CD14-positive monocyte (primary cell): ENCODE data around the gene TMSB4Y. TPM values are rescaled to one million over a fixed set of nuclear protein-coding genes. Genes with fewer than 3 reads are reported as not detected.

Experiments
- DNase-seq, 3 donors: peaks; one replicate each; pipeline ENCODE4 v3.0.0-alpha.2; 2011 to 2022
- H2AFZ ChIP-seq: 2 replicates; pipeline ENCODE4 v1.6.0; 2012; ENCODE audit warnings: mild to moderate bottlenecking, low read depth, low read length, inconsistent platforms; ENCODE audit not compliant: insufficient read depth, poor library complexity, severe bottlenecking
- H3K27ac ChIP-seq, 2 donors: 1 replicate in 1 of 2; 2 replicates in 1 of 2; pipeline ENCODE4 v1.5.1; 2012 to 2013; ENCODE audit warnings: low read length in 2 of 2, control low read depth in 1 of 2, inconsistent platforms in 1 of 2, low read depth in 1 of 2, mild to moderate bottlenecking in 1 of 2
- H3K27me3 ChIP-seq, 2 donors: one replicate each; pipeline versions ENCODE4 v1.6.0 to v1.6.1; 2011 to 2013; ENCODE audit warnings: low read length in 2 of 2; ENCODE audit not compliant: control insufficient read depth in 2 of 2, insufficient read depth in 2 of 2
- H3K36me3 ChIP-seq, 2 donors: replicated peaks in 1 of 2; 1 replicate in 1 of 2; 2 replicates in 1 of 2; pipeline versions ENCODE4 v1.5.1 to v1.6.1; 2012 to 2013; ENCODE audit warnings: low read length in 2 of 2, control low read depth in 1 of 2, inconsistent platforms in 1 of 2, mild to moderate bottlenecking in 1 of 2; ENCODE audit not compliant: insufficient read depth in 2 of 2, control insufficient read depth in 1 of 2
- H3K4me1 ChIP-seq, 2 donors: 1 replicate in 1 of 2; 2 replicates in 1 of 2; pipeline versions ENCODE4 v1.5.1 to v1.6.1; 2012 to 2013; ENCODE audit warnings: low read length in 2 of 2, control low read depth in 1 of 2, inconsistent platforms in 1 of 2, mild to moderate bottlenecking in 1 of 2, moderate library complexity in 1 of 2; ENCODE audit not compliant: insufficient read depth in 2 of 2, control insufficient read depth in 1 of 2
- H3K4me2 ChIP-seq: replicated peaks from 2 replicates; pipeline ENCODE3; 2012; ENCODE audit warnings: low read length, moderate library complexity, mild to moderate bottlenecking; ENCODE audit not compliant: poor library complexity, severe bottlenecking; ENCODE audit errors: extremely low read depth
- H3K4me3 ChIP-seq, 3 experiments: fragments of 200-600 bp in 1 of 3; sonication (generic) in 1 of 3; replicated peaks in 1 of 3; 1 replicate in 2 of 3; 2 replicates in 1 of 3; pipeline ENCODE4 v1.5.1; 2011 to 2013; ENCODE audit warnings: low read length in 3 of 3, mild to moderate bottlenecking in 3 of 3, control low read depth in 2 of 3, low read depth in 2 of 3, inconsistent platforms in 1 of 3, moderate library complexity in 1 of 3
- H3K79me2 ChIP-seq: 2 replicates; pipeline ENCODE4 v1.6.0; 2012; ENCODE audit warnings: mild to moderate bottlenecking, control low read depth, inconsistent platforms, low read length, moderate library complexity; ENCODE audit not compliant: insufficient read depth
- H3K9ac ChIP-seq: 2 replicates; pipeline ENCODE4 v1.6.0; 2017; ENCODE audit warnings: low read length, mild to moderate bottlenecking; ENCODE audit not compliant: insufficient read depth, poor library complexity, severe bottlenecking
- H3K9me3 ChIP-seq, 2 donors: replicated peaks in 1 of 2; 1 replicate in 1 of 2; 2 replicates in 1 of 2; pipeline versions ENCODE4 v1.5.1 to v1.6.1; 2012 to 2013; ENCODE audit warnings: low read length in 2 of 2, control low read depth in 1 of 2; ENCODE audit not compliant: control insufficient read depth in 1 of 2, insufficient read depth in 1 of 2
- H4K20me1 ChIP-seq: 2 replicates; pipeline ENCODE4 v1.6.0; 2012; ENCODE audit warnings: mild to moderate bottlenecking, low read length, control low read depth, moderate library complexity; ENCODE audit not compliant: insufficient read depth
- H3K27ac Mint-ChIP-seq, 7 donors: one replicate each; pipeline ENCODE4 v1.8.0; 2020; ENCODE audit warnings: mild to moderate bottlenecking in 7 of 7, mixed read lengths in 7 of 7, moderate library complexity in 6 of 7, inconsistent platforms in 2 of 7
- H3K27me3 Mint-ChIP-seq, 3 donors: one replicate each; pipeline ENCODE4 v1.8.0; 2021 to 2022; ENCODE audit warnings: low read depth in 3 of 3, mild to moderate bottlenecking in 3 of 3, mixed read lengths in 3 of 3, moderate library complexity in 3 of 3, inconsistent platforms in 1 of 3
- H3K36me3 Mint-ChIP-seq, 2 donors: one replicate each; pipeline ENCODE4 v1.8.0; 2020; ENCODE audit warnings: mixed read lengths in 2 of 2, inconsistent platforms in 1 of 2, mild to moderate bottlenecking in 1 of 2
- H3K4me1 Mint-ChIP-seq: one replicate; pipeline ENCODE4 v1.8.0; 2020; ENCODE audit warnings: mild to moderate bottlenecking, mixed read lengths
- H3K4me3 Mint-ChIP-seq, 2 donors: one replicate each; pipeline ENCODE4 v1.8.0; 2020; ENCODE audit warnings: mild to moderate bottlenecking in 2 of 2, mixed read lengths in 2 of 2, moderate library complexity in 1 of 2
- H3K9me3 Mint-ChIP-seq, 7 donors: one replicate each; pipeline ENCODE4 v1.8.0; 2020 to 2022; ENCODE audit warnings: mixed read lengths in 7 of 7, mild to moderate bottlenecking in 6 of 7, moderate library complexity in 6 of 7, inconsistent platforms in 2 of 7
- WGBS: methylation state at CpG from one replicate; pipeline ENCODE4 v1.1.5; 2013; ENCODE audit warnings: missing lambda C conversion rate; ENCODE audit not compliant: insufficient coverage; 5-methylcytosine and 5-hydroxymethylcytosine counted together
- intact Hi-C, 2 donors: fragments of 100-400 bp; cut with micrococcal nuclease; formaldehyde crosslinking; loops; one replicate each; pipeline versions ENCODE4 v1.15.0 to v1.15.1; 2023
- polyA plus RNA-seq, 3 donors: library from polyadenylated mRNA; depleted of rRNA in 1 of 3; unstranded in 2 of 3; stranded (reverse) in 1 of 3; fragments of 300-500 nt in 2 of 3; fragments of >200 nt in 1 of 3; fragmentation: Illumina TruSeq in 2 of 3; gene quantifications; 1 replicate in 2 of 3; 2 replicates in 1 of 3; pipeline ENCODE4 v1.2.3, GENCODE V29; 2012 to 2021
- TF ChIP-seq, protein P1 (sequence below): fragments of 200-600 bp; IDR thresholded peaks from one replicate; pipeline ENCODE4 v1.8.0; 2022; ENCODE audit warnings: antibody characterized with exemption, mild to moderate bottlenecking

TMSB4Y gene
- polyA plus RNA-seq, 3 donors = not detected

DNA sequence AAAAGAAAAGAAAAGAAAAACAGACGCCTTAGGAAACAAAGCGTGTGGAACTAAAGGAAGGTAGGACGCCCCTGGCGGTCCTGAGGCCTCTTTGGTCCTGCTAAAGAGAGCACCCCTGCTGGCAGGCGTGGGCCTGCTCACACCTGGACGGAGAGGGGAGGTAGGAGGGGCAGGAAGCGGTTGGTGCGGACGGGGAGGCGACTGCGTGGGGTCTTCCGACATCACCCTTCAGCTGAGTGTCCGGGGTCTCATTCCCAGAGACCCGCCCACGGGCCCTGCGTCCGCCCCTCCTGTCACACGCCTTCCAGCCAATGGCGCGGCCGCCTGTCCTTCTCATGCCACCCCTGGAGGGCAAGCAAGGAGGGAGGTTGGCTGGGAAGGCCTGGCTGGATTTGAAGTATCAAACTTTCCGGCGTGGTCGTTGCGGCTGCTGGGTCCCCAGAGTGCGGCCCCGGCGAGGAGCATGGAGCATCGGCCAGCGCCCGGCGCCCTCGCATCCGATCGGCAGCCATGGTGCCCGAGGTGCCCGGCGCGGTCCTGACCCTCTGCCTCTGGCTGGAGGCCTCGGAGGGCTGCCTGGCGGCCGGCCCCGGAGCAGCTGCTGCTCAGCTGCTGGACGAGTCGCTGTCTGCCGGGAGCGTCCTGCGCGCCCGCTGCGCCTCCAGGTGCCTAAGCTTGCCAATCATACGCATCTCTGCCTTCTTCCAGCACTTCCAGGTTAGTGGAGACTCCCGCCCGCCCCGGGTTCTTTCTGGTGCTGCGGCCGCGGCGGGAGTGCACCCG lies 47.8 kb downstream of the TMSB4Y start:
- DNase-seq = peak in 2 of 3 donors; percentile 13 to 19
- no peaks in the 10 kb centered on the region for H3K36me3 Mint-ChIP-seq
- TF ChIP-seq, protein P1, sequence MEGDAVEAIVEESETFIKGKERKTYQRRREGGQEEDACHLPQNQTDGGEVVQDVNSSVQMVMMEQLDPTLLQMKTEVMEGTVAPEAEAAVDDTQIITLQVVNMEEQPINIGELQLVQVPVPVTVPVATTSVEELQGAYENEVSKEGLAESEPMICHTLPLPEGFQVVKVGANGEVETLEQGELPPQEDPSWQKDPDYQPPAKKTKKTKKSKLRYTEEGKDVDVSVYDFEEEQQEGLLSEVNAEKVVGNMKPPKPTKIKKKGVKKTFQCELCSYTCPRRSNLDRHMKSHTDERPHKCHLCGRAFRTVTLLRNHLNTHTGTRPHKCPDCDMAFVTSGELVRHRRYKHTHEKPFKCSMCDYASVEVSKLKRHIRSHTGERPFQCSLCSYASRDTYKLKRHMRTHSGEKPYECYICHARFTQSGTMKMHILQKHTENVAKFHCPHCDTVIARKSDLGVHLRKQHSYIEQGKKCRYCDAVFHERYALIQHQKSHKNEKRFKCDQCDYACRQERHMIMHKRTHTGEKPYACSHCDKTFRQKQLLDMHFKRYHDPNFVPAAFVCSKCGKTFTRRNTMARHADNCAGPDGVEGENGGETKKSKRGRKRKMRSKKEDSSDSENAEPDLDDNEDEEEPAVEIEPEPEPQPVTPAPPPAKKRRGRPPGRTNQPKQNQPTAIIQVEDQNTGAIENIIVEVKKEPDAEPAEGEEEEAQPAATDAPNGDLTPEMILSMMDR = peak; percentile 47
- whole genome bisulfite sequencing = 6% methylated on average over 36 of the region's 60 CpGs
- H3K9me3 Mint-ChIP-seq = peaks cover 0 to under 1% (median 0%) of the 10 kb centered on the region in 7 donors
- peak overlapping the region in 2 of 7 donors; percentile 21 to 51 for H3K27ac Mint-ChIP-seq
- H3K4me3 Mint-ChIP-seq = peak overlapping the region; percentile 83 to 91
- intact Hi-C loops = loop anchor here in 1 of 2 donors (10.0 kb wide), 1 partner anchor 47 kb away; the partner anchor contains the start of gene TMSB4Y
- H3K4me1 ChIP-seq = peaks cover 0 to 51% of the 10 kb centered on the region in 2 donors
- H3K4me3 ChIP-seq = peak overlapping the region in 1 of 3 experiments; percentile 58
- H3K4me2 ChIP-seq = no peak overlapping the region
- H3K9ac ChIP-seq = no peak overlapping the region
- H3K27me3 ChIP-seq = no peaks in the 10 kb centered on the region
- peaks cover 44% of the 10 kb centered on the region for H3K4me1 Mint-ChIP-seq
- no peaks in the 10 kb centered on the region for H4K20me1 ChIP-seq
- no peak overlapping the region for H3K27ac ChIP-seq
- no peaks in the 10 kb centered on the region for H3K79me2 ChIP-seq
- H3K9me3 ChIP-seq = no peaks in the 10 kb centered on the region
- no peaks in the 10 kb centered on the region for H3K36me3 ChIP-seq
- peaks cover 0 to 6% (median 1%) of the 10 kb centered on the region in 3 donors for H3K27me3 Mint-ChIP-seq
- no peak overlapping the region for H2AFZ ChIP-seq

DNA sequence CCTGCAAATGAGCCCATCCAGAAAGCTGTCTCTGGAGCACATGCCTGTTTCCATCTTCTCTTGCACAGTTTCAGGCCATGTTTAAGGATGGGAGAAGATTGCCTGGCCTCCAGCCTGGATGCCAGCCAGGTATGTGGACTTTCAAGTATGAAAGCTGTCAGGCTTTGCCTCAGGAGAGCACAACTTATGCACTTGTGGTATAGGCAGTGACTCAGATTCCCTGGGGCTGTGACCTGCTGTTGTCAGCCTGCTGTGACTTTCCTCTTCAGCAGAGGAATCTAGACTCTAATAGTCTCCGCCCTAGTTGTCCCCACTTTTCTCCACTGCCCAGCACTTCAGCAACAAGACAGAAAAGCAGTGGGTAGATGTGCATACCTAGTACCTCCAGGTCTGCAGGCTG lies 51.0 kb downstream of the TMSB4Y start:
- peak overlapping the region in 1 of 2 donors; percentile 37 for H3K4me3 Mint-ChIP-seq
- intact Hi-C loops = loop anchor here in 1 of 2 donors (10.0 kb wide), 1 partner anchor 50 kb away; the partner anchor contains the start of gene TMSB4Y

More for the DNA sequence above, 51.0 kb downstream of the TMSB4Y start:
- peaks cover 0 to 3% (median 1%) of the 10 kb centered on the region in 3 donors for H3K27me3 Mint-ChIP-seq
- Histone ChIP-seq H2AFZ (no peak overlapping the region), H3K4me3 (no peak overlapping the region), H3K9ac (no peak overlapping the region), H3K27me3 (no peaks in the 10 kb centered on the region), H3K4me1 (peaks cover 0 to 46% of the 10 kb centered on the region in 2 donors), H3K9me3 (no peaks in the 10 kb centered on the region), H3K36me3 (no peaks in the 10 kb centered on the region), H3K4me2 (no peak overlapping the region), H3K27ac (peak overlapping the region in 1 of 2 donors; percentile 50), H3K79me2 (no peaks in the 10 kb centered on the region), H4K20me1 (no peaks in the 10 kb centered on the region)
- peak overlapping the region in 2 of 7 donors; percentile 66 to 86 for H3K27ac Mint-ChIP-seq
- TF ChIP-seq, protein P1 = no peak
- no peaks in the 10 kb centered on the region for H3K9me3 Mint-ChIP-seq
- peak in 2 of 3 donors; percentile 37 to 42 for DNase-seq
- WGBS = no CpG with 5 or more reads among the region's 1 CpG
- H3K4me1 Mint-ChIP-seq = peaks cover 41% of the 10 kb centered on the region
- peaks cover 0 to 2% of the 10 kb centered on the region in 2 donors for H3K36me3 Mint-ChIP-seq

Other genes starting within 250 kb of the TMSB4Y start
- not detected for gene UTY, start 223.9 kb upstream of the TMSB4Y start, polyA plus RNA-seq